GM12875 (cell line): ENCODE results near the gene ADD3.

Source experiments
- H3K4me3 ChIP-seq: one replicate; pipeline ENCODE4 v1.5.1; 2011; ENCODE audit warnings: low read depth, low read length, control low read depth
- TF ChIP-seq, protein P1 (sequence below): IDR thresholded peaks from 2 replicates; pipeline ENCODE4 v1.5.1; 2011; ENCODE audit warnings: low read depth, mild to moderate bottlenecking, control low read depth, inconsistent platforms, low read length, moderate library complexity, borderline replicate concordance; ENCODE audit not compliant: insufficient read depth

ADD3 gene

DNA sequence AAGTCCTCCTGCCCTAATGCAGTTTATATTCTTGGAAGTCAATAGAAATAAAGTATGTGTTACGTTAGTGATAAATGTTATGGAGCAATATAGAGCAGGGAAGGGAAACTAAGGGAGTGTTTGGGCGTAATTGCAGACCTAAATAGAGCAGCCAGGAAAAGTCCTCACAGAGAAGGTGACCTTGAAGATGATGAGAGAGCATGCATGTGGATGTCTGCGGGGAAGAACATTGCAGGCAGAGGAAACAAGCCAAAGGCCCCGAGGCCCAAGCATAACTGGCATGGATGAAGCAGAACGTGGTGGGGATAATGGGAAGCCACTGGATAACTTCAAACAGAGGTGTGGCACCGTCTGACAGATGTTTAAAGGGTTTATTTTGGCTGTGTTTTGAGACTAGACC, 12.5 kb downstream of the ADD3 start:
- H3K4me3 ChIP-seq, result no peak overlapping the region
- TF ChIP-seq, protein P1, sequence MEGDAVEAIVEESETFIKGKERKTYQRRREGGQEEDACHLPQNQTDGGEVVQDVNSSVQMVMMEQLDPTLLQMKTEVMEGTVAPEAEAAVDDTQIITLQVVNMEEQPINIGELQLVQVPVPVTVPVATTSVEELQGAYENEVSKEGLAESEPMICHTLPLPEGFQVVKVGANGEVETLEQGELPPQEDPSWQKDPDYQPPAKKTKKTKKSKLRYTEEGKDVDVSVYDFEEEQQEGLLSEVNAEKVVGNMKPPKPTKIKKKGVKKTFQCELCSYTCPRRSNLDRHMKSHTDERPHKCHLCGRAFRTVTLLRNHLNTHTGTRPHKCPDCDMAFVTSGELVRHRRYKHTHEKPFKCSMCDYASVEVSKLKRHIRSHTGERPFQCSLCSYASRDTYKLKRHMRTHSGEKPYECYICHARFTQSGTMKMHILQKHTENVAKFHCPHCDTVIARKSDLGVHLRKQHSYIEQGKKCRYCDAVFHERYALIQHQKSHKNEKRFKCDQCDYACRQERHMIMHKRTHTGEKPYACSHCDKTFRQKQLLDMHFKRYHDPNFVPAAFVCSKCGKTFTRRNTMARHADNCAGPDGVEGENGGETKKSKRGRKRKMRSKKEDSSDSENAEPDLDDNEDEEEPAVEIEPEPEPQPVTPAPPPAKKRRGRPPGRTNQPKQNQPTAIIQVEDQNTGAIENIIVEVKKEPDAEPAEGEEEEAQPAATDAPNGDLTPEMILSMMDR, result no peak

DNA sequence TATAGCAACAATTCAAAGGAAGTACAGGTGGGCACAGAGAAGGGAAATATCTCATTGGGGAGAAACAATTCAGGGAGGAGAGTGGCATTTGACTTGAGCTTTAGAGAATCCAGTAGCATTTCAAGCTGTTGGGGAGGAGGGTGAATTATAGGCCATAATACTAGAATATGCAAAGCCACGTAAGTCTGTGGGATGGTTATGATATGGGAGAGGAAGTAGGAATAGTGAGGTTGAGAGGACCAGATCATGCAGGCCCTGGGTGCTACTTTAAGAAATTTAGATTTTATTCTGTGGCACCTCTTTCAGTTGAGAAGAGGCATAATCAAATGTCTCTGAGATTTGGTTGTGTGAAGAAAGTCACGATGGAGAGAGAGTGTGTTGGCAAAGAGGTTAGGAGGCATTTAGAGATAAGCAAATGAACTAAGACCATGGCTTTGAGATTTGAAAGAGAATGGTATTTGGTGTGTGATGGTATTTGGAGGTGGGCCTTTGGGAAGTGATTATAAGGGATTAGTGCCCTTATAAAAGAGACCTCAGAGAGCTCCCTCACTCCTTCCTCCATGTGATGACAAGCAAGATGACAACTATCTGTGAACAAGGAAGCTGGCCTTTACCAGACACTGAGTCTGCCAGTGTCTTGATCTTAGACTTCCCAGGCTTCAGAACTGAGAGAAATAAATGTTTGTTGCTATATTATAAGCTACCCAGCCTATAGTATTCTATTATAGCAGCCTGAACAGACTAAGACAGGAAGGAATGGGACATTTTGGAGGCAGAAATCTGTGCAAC, 15.1 kb downstream of the ADD3 start:
- H3K4me3 ChIP-seq, result no peak overlapping the region
- TF ChIP-seq, protein P1, result no peak

GRCh38 chr10:110023785-110024465, 16.1 kb downstream of the ADD3 start:
- no peak overlapping the region for H3K4me3 ChIP-seq
- TF ChIP-seq, protein P1, result no peak

DNA sequence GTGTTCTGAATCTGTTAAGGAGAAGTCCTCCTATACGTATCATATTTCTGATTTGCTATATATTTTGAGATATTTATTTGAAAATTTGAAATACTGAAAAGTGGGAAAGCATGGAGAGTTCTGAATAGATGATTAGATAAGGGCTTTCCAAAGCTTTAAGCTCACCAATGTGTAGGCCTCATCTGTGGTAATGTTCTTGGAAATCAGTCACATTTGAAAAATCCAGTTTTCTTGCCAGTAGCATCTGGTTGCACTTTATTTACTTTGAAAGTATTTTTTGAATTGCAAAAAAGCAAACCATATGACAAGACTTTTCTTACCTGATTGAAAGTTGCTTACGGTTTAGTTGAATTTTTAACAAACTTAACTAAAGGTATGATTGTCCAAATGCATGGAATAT, 21.7 kb downstream of the ADD3 start:
- TF ChIP-seq, protein P1, result no peak
- H3K4me3 ChIP-seq, result no peak overlapping the region

- TF ChIP-seq, protein P1, result no peak
- no peak overlapping the region for H3K4me3 ChIP-seq
These were observed 25.3 kb downstream of the ADD3 start for GRCh38 chr10:110032801-110033700.

GRCh38 chr10:110033701-110034235, 26.0 kb downstream of the ADD3 start:
- H3K4me3 ChIP-seq, result no peak overlapping the region
- TF ChIP-seq, protein P1, result no peak
